ENCODE data around the gene PFKL.

PFKL gene

GRCh38 chr21:44314561-44314960 lies 14.7 kb downstream of the PFKL start:
- no peak for DNase-seq

- no peak for DNase-seq
Observed at GRCh38 chr21:44315691-44316203, 15.9 kb downstream of the PFKL start.

GRCh38 chr21:44316277-44316900 lies 16.5 kb downstream of the PFKL start:
- no peak for DNase-seq

- no peak for DNase-seq
Observed at GRCh38 chr21:44317241-44317782, 17.5 kb downstream of the PFKL start.

- no peak for DNase-seq
Observed at GRCh38 chr21:44317871-44318270, 18.0 kb downstream of the PFKL start.

GRCh38 chr21:44318489-44319285 lies 18.8 kb downstream of the PFKL start:
- DNase-seq, result no peak

GRCh38 chr21:44319407-44320065 lies 19.7 kb downstream of the PFKL start:
- no peak for DNase-seq

GRCh38 chr21:44320847-44321246 lies 21.0 kb downstream of the PFKL start:
- no peak for DNase-seq

GRCh38 chr21:44321846-44322450 lies 22.1 kb downstream of the PFKL start:
- DNase-seq, result no peak

GRCh38 chr21:44322621-44323325 lies 22.9 kb downstream of the PFKL start:
- no peak for DNase-seq

- DNase-seq, result no peak
Observed at GRCh38 chr21:44323591-44323990, 23.7 kb downstream of the PFKL start.

- no peak for DNase-seq
Observed at GRCh38 chr21:44324106-44324853, 24.4 kb downstream of the PFKL start.

GRCh38 chr21:44324854-44325107 lies 24.9 kb downstream of the PFKL start:
- no peak for DNase-seq

- no peak for DNase-seq
Observed at GRCh38 chr21:44325386-44326271, 25.8 kb downstream of the PFKL start.

- no peak for DNase-seq
Observed at GRCh38 chr21:44326272-44326647, 26.4 kb downstream of the PFKL start.

- no peak for DNase-seq
Observed at GRCh38 chr21:44326716-44327602, 27.1 kb downstream of the PFKL start.

- DNase-seq, result no peak
Observed at GRCh38 chr21:44327603-44327974, 27.7 kb downstream of the PFKL start.

GRCh38 chr21:44328242-44328895 lies 28.5 kb downstream of the PFKL start:
- no peak for DNase-seq
